Measurements from ENCODE around the gene LRRC17.
"Not testable (repeated sequence)": the region's sequence is repeated elsewhere in the genome, so short reads cannot be mapped to it uniquely, and the experiment has no call there.

The LRRC17 gene

GRCh38 chr7:102943423-102944169 lies 30.8 kb downstream of the LRRC17 start:
- no peak for DNase-seq

GRCh38 chr7:102944241-102944640 lies 31.4 kb downstream of the LRRC17 start:
- DNase-seq: no peak

DNA sequence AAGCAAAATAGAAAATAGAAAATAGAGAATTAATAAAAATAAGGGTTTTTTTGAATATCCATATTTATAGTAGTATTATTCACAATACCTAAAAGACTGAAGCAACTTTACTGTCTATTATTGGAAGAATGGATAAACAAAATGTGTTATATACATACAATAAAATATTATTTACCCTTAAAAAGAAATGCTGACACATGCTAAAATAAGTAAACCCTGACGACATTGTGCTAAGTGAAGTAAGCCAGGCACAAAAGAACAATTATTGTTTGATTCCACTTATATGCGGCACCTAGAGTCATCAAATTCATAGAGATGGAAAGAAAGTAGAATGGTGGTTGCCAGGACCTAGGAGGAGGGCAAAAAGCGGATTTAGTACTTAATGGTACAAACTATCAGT lies 39.0 kb downstream of the LRRC17 start:
- no peak for DNase-seq

GRCh38 chr7:102953406-102953805 lies 40.6 kb downstream of the LRRC17 start:
- no peak for DNase-seq

GRCh38 chr7:102954359-102954758 lies 41.6 kb downstream of the LRRC17 start:
- DNase-seq: not testable (repeated sequence)

GRCh38 chr7:102958004-102958403 lies 45.2 kb downstream of the LRRC17 start:
- not testable (repeated sequence) for DNase-seq

DNA sequence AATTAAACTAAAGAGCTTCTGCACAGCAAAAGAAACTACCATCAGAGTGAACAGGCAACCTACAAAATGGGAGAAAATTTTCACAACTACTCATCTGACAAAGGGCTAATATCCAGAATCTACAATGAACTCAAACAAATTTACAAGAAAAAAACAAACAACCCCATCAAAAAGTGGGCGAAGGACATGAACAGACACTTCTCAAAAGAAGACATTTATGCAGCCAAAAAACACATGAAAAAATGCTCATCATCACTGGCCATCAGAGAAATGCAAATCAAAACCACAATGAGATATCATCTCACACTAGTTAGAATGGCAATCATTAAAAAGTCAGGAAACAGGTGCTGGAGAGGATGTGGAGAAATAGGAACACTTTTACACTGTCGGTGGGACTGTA lies 49.2 kb downstream of the LRRC17 start:
- DNase-seq: not testable (repeated sequence)

GRCh38 chr7:102966465-102966864 lies 53.7 kb downstream of the LRRC17 start:
- DNase-seq: no peak

DNA sequence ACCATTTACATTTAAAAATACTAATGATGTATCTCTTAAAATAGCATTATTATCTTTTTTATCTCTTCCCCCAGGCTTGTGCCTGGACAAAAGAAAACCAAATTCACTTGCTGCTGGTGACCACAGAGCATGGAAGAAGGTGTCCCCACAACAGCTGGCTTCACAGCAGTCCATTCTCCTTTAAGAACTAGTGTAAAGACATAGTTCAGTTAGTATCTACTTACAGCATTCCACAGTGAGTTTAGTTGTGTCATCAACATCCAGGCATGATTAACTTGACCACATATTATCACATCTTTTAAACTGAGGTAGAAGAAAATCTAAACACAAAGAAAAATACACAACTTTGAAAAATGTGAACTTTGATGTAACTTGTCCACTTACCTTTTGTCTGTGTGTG lies 55.0 kb downstream of the LRRC17 start:
- no peak for DNase-seq

DNA sequence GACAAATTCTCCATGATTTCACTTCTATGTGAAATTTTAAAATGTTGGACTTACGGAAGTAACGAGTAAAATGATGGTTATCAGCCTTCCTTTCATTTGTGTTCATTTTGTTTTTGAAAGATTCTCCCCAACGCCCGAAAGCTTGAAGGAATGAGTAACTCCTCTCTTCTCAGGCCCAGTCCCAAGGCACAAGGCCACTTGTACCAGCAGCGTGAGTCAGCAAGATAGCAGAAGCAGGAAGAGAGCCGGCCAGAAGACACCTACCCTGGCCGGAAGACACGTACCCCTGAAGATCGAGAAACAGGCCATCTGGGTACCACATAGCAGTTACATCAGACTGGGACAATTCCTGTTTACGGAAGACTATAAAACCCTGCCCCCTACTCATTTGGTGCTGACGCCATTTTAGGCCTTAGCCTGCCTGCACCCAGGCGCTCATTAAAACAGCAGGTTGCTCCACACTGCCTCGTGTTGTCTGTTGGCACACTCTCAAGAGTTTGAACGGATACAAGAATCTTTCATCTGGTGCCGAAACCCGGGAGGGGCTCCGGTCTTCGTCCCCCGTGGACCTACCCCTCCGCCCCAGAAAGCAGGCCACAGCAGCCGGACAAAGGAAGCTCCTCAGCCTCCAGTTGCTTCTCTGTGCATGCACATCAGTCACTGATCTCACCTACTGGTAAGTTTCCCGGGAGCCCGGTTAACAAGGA lies 60.4 kb downstream of the LRRC17 start:
- no peak for DNase-seq

GRCh38 chr7:102974366-102975236 lies 61.8 kb downstream of the LRRC17 start:
- no peak for DNase-seq

DNA sequence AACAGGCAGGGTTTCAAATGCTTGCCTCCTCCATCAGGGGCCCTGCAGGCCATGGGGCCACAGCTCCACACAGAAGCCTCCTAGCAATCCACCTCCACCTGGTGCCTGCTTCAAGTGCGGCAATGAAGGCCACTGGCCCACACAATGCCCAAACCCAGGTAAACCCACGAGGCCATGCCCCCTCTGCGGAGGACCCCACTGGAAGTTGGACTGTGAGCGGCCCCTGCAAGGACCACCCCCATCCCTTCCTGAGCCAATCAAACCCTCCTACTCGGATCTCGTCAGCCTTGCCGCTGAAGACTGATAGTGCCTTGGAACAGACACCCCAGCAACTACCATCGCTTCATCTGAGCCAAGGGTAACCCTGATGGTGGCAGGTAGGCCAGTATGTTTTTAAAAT lies 63.1 kb downstream of the LRRC17 start:
- no peak for DNase-seq

DNA sequence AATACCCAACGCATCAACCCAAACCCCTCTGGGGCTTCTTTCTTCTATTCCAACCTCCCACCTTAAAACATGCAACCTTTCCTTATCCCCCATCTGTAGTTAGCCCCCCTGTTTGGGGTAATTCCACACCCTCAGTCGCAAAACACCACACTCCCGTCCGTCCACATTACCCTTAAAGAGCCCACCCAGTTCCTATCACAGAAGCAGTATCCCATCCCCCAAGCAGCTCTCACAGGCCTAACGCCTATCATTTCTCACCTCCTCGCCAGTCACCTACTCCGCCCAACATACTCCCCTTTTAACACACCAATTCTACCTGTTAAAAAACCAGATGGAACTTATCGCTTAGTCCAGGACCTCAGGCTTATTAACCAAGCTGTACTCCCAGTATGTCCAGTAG lies 63.7 kb downstream of the LRRC17 start:
- no peak for DNase-seq

- DNase-seq: not testable (repeated sequence)
These were observed 64.8 kb downstream of the LRRC17 start for GRCh38 chr7:102977586-102977985.

- no peak for DNase-seq
These were observed 65.5 kb downstream of the LRRC17 start for GRCh38 chr7:102978284-102978683.

GRCh38 chr7:102979670-102980069 lies 66.9 kb downstream of the LRRC17 start:
- no peak for DNase-seq

DNA sequence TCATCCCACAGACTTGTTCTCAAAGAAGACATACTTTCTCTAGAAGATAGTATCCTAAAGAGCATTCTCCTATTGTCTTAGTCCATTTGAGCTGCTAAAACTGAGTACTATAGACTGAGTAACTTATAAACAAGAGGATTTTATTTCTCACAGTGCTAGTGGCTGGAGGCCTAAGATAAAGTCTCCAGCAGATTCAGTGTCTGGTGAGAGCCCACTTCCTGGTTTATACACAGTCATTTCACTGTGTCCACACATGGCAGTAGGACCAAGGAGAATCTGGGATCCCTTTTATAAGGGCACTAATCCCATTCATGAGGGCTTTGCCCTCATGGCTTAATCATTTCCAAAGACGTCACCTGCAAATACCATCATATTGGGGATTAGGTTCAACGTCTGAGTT lies 68.7 kb downstream of the LRRC17 start:
- no peak for DNase-seq

DNA sequence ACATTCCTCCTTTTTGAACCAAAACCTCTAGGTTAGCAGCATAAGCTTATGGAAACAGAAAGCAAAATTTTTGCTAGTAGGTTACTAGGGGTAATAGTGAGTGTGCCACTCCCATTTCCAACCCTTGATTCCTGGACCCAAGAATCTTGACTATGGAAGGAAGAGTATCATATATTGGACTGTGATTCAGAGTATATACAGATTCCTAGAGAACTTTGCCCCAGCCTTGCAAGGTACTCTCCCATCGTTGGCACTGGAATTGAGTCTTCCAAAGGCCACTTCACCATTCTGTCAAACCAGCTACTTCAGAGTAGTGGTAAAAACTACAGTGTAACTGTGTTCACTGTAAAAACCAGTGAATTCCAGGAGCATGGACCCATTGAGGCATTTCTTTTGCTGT lies 69.4 kb downstream of the LRRC17 start:
- no peak for DNase-seq

DNA sequence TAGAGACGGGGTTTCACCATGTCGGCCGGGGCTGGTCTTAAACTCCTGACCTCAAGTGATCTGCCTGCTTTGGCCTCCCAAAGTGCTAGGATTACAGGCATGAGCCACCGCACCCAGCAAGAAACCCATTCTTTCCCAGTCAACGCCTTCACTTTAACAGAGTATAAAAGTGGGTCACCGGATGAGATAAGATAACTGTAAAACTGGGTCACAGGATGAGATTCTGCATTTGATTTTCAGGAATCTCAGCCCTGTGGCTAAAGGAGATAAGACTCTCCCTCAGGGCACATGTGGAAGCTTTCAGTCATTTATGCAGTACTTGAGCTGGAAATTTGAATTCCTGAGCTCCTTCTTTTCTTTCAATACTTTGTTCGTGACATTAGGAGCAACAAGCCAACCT lies 70.8 kb downstream of the LRRC17 start:
- DNase-seq: no peak

- no peak for DNase-seq
These were observed 72.5 kb downstream of the LRRC17 start for GRCh38 chr7:102985176-102985783.

- DNase-seq: no peak
These were observed 75.3 kb downstream of the LRRC17 start for GRCh38 chr7:102988088-102988487.

DNA sequence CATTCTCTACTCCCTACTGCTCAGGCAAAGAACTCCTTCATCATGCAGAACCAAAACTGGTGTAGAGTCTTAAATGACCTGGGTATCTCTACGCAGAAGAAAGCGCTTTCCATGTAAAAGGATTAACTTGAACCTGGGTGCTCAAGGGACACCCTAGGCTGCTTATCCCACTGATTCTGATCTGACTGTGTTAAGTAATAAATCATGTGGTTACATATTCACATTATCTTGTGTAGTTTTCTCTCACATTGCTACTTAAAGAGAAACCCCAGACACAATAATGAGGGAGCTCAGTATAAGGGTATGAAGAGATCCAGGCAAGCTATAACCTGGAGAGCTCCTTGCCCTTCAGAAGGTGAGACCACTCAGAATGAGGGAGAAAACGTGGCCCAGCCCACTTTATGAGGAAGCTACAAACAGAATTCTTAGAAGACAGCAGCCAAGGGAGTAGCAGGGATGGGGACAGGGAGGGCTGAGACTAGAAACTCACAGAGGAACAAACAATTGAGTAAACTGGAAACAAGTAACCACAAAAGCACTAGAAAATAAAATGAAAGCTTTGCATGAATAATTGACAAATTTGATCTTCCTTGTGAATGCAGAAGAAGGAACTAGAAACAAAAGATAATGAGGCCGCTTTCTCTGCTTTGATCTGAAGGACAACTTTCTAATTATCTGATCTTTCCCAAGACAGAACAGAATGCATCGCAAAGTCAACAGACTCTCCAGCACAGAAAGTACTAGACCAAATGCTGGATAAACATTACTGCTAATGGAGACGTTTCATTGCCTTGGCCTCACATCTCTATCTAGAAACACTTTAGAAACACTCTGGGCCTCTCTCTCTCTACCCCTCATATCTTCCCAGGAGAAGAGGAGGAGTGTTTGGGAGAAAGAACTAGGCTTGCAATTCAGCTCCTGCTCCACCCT lies 76.1 kb downstream of the LRRC17 start:
- DNase-seq: no peak

Measured in NCI-H345 (cell line).